Esophagus squamous epithelium (tissue), 5 donors: Measurements from ENCODE around the gene GUCA1A. TPM values are rescaled to one million over a fixed set of nuclear protein-coding genes. Genes with fewer than 3 reads are reported as not detected.

ENCODE experiments used
- DNase-seq: peaks from one replicate; lab custom pipeline; 2025; lab: John Stamatoyannopoulos, UW
- H3K27ac ChIP-seq, 4 donors: fragments of 200-600 bp; sonication (generic); one replicate each; pipeline ENCODE4 v1.5.1; 2016 to 2019; ENCODE audit warnings: mild to moderate bottlenecking in 1 of 4
- H3K27me3 ChIP-seq, 4 donors: fragments of 200-600 bp; sonication (generic); 1 replicate in 3 of 4; 2 replicates in 1 of 4; pipeline versions ENCODE4 v1.5.1 to v1.6.0; 2017 to 2021; ENCODE audit warnings: antibody characterized with exemption in 1 of 4
- H3K36me3 ChIP-seq, 3 donors: fragments of 200-600 bp; sonication (generic); one replicate each; pipeline ENCODE4 v1.5.1; 2016 to 2019
- H3K4me1 ChIP-seq, 3 donors: fragments of 200-600 bp; sonication (generic); one replicate each; pipeline ENCODE4 v1.5.1; 2017 to 2019
- H3K4me3 ChIP-seq, 4 donors: fragments of 200-600 bp; sonication (generic); 1 replicate in 3 of 4; 2 replicates in 1 of 4; pipeline ENCODE4 v1.5.1; 2016 to 2019; ENCODE audit warnings: mild to moderate bottlenecking in 2 of 4, moderate library complexity in 1 of 4
- H3K9me3 ChIP-seq, 3 donors: fragments of 200-600 bp; sonication (generic); one replicate each; pipeline ENCODE4 v1.5.1; 2016 to 2019
- CTCF ChIP-seq, 6 experiments: fragments of 450-650 bp in 4 of 6; fragments of 200-600 bp in 2 of 6; sonication (generic) in 2 of 6; IDR thresholded peaks; one replicate each; pipeline ENCODE4 v1.5.1; 2016 to 2019; ENCODE audit warnings: antibody characterized with exemption in 6 of 6, mild to moderate bottlenecking in 4 of 6, moderate library complexity in 4 of 6
- POLR2A ChIP-seq, 4 donors: fragments of 450-650 bp; IDR thresholded peaks; one replicate each; pipeline ENCODE4 v1.6.1; 2017; ENCODE audit warnings: antibody characterized with exemption in 4 of 4, mild to moderate bottlenecking in 4 of 4, moderate library complexity in 3 of 4
- WGBS, 2 donors: methylation state at CpG; one replicate each; pipeline ENCODE4 v1.1.5; 2018; 5-methylcytosine and 5-hydroxymethylcytosine counted together
- intact Hi-C: fragments of 100-400 bp; cut with DNase I; formaldehyde crosslinking; loops from one replicate; pipeline ENCODE4 v1.15.0; 2022
- total RNA-seq, 4 donors: library from RNA; depleted of rRNA; stranded (reverse); fragments of >200 nt; gene quantifications; one replicate each; pipeline ENCODE4 v1.1.0, GENCODE V29; 2016
- donor health status: DM: yes; HTN: yes; CAD: no.

The GUCA1A gene
- total RNA-seq, 4 donors from 2014 or later, result not detected

GRCh38 chr6:42140032-42140431 is 33.1 kb upstream of the GUCA1A start:
- peaks cover 0 to 32% (median 0%) of the 10 kb centered on the region in 4 donors for H3K27me3 ChIP-seq
- no peak for DNase-seq
- peak overlapping the region; percentile 73 to 82 (median 80) for H3K4me3 ChIP-seq
- TF ChIP-seq CTCF (IDR thresholded peaks at IDR 0.05), result no peak
- TF ChIP-seq POLR2A (IDR thresholded peaks at IDR 0.05), result peak in 2 of 4 donors; percentile 19 to 39
- H3K9me3 ChIP-seq, result no peaks in the 10 kb centered on the region
- H3K27ac ChIP-seq, result peak overlapping the region; percentile 93 to 98 (median 97)
- 29% methylated on average over 4 of the region's 5 CpGs; no CpG with 5 or more reads in 1 of the 2 donors for WGBS, 2 donors
- peaks cover 16 to 70% (median 28%) of the 10 kb centered on the region in 3 donors for H3K4me1 ChIP-seq
- intact Hi-C loops, result no loop called here
- H3K36me3 ChIP-seq, result peaks cover 0 to 22% (median 0%) of the 10 kb centered on the region in 3 donors

GRCh38 chr6:42140756-42141602 is 32.2 kb upstream of the GUCA1A start:
- TF ChIP-seq CTCF (IDR thresholded peaks at IDR 0.05) (no peak), POLR2A (IDR thresholded peaks at IDR 0.05) (no peak)
- peaks cover 0 to 37% (median 0%) of the 10 kb centered on the region in 4 donors for H3K27me3 ChIP-seq
- WGBS, 2 donors, result 27 to 32% methylated on average over 7 to 9 of the region's 9 CpGs
- peak overlapping the region; percentile 73 to 82 (median 80) for H3K4me3 ChIP-seq
- H3K36me3 ChIP-seq, result peaks cover 0 to 13% (median 0%) of the 10 kb centered on the region in 3 donors
- H3K4me1 ChIP-seq, result peaks cover 16 to 66% (median 28%) of the 10 kb centered on the region in 3 donors
- no peak for DNase-seq
- H3K9me3 ChIP-seq, result no peaks in the 10 kb centered on the region
- intact Hi-C loops, result no loop called here
- H3K27ac ChIP-seq, result peak overlapping the region; percentile 93 to 98 (median 97)

GRCh38 chr6:42141603-42142117 is 31.5 kb upstream of the GUCA1A start:
- peak overlapping the region; percentile 93 to 98 (median 97) for H3K27ac ChIP-seq
- WGBS, 2 donors, result 6 to 54% methylated on average over 3 to 7 of the region's 13 CpGs
- DNase-seq, result no peak

GRCh38 chr6:42142118-42142835 is 30.9 kb upstream of the GUCA1A start, which contains the start of gene C6orf132:
Gene C6orf132, minus strand, starts transcription at chr6:42142620. Its CDS starts 176 bp downstream, at chr6:42142444.
- intact Hi-C loops, result no loop called here
- peaks cover 0 to 37% (median 0%) of the 10 kb centered on the region in 4 donors for H3K27me3 ChIP-seq
- H3K4me1 ChIP-seq, result peaks cover 12 to 53% (median 18%) of the 10 kb centered on the region in 3 donors
- peaks cover 0 to 9% (median 0%) of the 10 kb centered on the region in 3 donors for H3K36me3 ChIP-seq
- DNase-seq, result no peak
- peak within 1 kb of the TSS; percentile 93 to 98 (median 97) for H3K27ac ChIP-seq
- peak within 1 kb of the TSS; percentile 73 to 82 (median 80) for H3K4me3 ChIP-seq
- peak in 2 of 4 donors; percentile 67 to 72 for TF ChIP-seq POLR2A (IDR thresholded peaks at IDR 0.05)
- peak in 1 of 6 experiments; percentile 3 for TF ChIP-seq CTCF (IDR thresholded peaks at IDR 0.05)
- 5 to 27% methylated on average over 3 to 17 of the region's 60 CpGs for WGBS, 2 donors
- no peaks in the 10 kb centered on the region for H3K9me3 ChIP-seq

More at GRCh38 chr6:42141603-42142117, 31.5 kb upstream of the GUCA1A start:
- Histone ChIP-seq H3K27me3 (peaks cover 0 to 37% (median 0%) of the 10 kb centered on the region in 4 donors), H3K9me3 (no peaks in the 10 kb centered on the region), H3K36me3 (peaks cover 0 to 9% (median 0%) of the 10 kb centered on the region in 3 donors), H3K4me3 (peak overlapping the region; percentile 73 to 82 (median 80)), H3K4me1 (peaks cover 12 to 59% (median 22%) of the 10 kb centered on the region in 3 donors)
- TF ChIP-seq CTCF (IDR thresholded peaks at IDR 0.05), result peak in 1 of 6 experiments; percentile 6
- no peak for TF ChIP-seq POLR2A (IDR thresholded peaks at IDR 0.05)
- intact Hi-C loops, result no loop called here
